Measurements from ENCODE around the gene CXorf66. TPM values are rescaled to one million over a fixed set of nuclear protein-coding genes. Genes with fewer than 3 reads are reported as not detected.
"Not testable (repeated sequence)": the region's sequence is repeated elsewhere in the genome, so short reads cannot be mapped to it uniquely, and the experiment has no call there.

Gene CXorf66
- total RNA-seq, 4 donors from 2014 or later: not detected

DNA sequence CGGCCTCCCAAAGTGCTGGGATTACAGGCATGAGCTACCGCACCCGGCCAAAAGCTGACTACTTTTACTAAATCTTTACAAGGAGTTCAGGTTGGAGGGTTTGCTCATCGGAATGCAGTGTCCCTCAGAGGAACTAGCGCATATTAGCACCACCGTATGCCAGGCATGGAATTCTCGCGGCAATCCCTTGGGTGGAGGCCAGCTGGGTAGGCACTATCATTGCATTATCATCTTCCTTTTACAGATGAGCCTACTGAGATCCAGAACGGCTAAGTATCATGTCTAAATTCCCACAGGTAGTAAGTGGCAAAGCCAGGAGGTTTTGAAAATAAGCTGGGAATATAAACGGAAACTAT, 6.1 kb upstream of the CXorf66 start:
- WGBS, 2 donors: 37 to 48% methylated on average over 2 to 10 of the region's 10 CpGs
- intact Hi-C loops (cut with DNase I; ENCODE audit: low total_unique reads): loop anchor here (5.0 kb wide), 1 partner anchor 759 kb away; no protein-coding TSS in a partner anchor
- no peak overlapping the region for H3K4me3 ChIP-seq (ENCODE audit: low read depth, poor library complexity, severe bottlenecking)
- no peak for DNase-seq (ENCODE audit: low spot score in 2 of 2)
- TF ChIP-seq POLR2A (IDR thresholded peaks at IDR 0.05) (no peak), CTCF (IDR thresholded peaks at IDR 0.05) (no peak)

DNA sequence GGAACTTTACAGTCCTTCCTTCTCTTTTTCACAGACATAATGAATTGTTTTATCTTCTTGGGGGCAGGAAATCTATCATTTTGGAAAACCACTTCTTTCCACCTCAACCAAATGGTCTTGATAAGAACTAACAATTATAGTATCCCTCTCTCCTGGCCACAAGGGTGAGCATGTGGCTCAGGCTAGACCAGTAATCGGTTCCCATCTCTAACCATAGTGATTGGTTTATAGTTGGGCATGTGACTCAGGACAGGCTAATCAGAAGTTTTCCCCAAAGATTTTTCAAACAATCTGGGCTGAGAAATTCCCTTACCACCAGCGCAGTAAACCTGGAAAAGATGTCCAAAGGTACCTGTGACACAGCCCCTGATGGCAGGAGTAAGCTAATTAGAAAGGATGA, 4.0 kb upstream of the CXorf66 start:
- intact Hi-C loops (cut with DNase I; ENCODE audit: low total_unique reads): no loop called here
- WGBS, 2 donors: 57 to 84% methylated on average over 2 of the region's 2 CpGs
- TF ChIP-seq POLR2A (IDR thresholded peaks at IDR 0.05) (no peak), CTCF (IDR thresholded peaks at IDR 0.05) (no peak)
- DNase-seq (ENCODE audit: low spot score in 2 of 2): no peak
- no peak overlapping the region for H3K4me3 ChIP-seq (ENCODE audit: low read depth, poor library complexity, severe bottlenecking)

DNA sequence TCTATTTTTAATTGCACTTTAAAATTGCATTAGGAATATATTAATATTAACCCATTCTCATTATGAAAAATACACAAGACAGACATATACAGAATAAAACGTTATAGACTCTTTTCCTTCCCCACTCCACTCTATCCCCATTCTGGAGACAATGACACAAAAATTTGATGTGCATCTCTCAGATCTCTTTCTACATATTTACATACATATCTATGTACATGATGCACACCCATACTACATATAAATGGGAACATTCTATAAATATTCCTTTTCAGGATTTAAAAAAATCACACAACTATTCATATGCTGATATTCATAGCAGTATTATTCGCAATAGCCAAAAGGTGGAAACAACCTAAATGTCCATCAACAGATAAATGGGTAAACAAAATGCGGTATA, 2.4 kb upstream of the CXorf66 start:
- intact Hi-C loops (cut with DNase I; ENCODE audit: low total_unique reads): no loop called here
- no peak for DNase-seq (ENCODE audit: low spot score in 2 of 2)
- H3K4me3 ChIP-seq (ENCODE audit: low read depth, poor library complexity, severe bottlenecking): no peak overlapping the region
- TF ChIP-seq CTCF (IDR thresholded peaks at IDR 0.05) (no peak), POLR2A (IDR thresholded peaks at IDR 0.05) (no peak)
- 60 to 80% methylated on average over 3 of the region's 3 CpGs for WGBS, 2 donors

GRCh38 chrX:139967300-139967699, 2.0 kb upstream of the CXorf66 start:
- 49 to 58% methylated on average over 4 of the region's 4 CpGs for whole genome bisulfite sequencing, 2 donors
- intact Hi-C loops (cut with DNase I; ENCODE audit: low total_unique reads): no loop called here
- TF ChIP-seq CTCF (IDR thresholded peaks at IDR 0.05) (no peak), POLR2A (IDR thresholded peaks at IDR 0.05) (no peak)
- no peak for DNase-seq (ENCODE audit: low spot score in 2 of 2)
- no peak overlapping the region for H3K4me3 ChIP-seq (ENCODE audit: low read depth, poor library complexity, severe bottlenecking)

DNA sequence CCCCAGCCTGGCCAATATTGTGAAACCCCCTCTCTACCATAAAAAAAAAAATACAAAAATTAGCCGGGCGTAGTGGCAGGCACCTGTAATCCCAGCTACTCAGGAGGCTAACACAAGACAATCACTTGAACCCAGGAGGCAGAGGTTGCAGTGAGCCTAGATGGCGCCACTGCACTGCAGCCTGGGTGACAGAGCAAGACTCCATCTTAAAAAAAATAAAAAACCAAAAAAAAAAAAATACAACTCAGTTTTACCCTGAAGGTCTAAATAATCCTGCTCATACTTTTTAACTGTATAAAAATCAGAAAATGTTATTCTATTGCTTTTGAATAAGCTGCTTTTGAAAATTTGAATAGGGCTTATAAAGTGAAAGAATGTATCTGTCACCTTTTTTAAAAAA, 838 bp upstream of the CXorf66 start:
- 55 to 65% methylated on average over 3 of the region's 3 CpGs for WGBS, 2 donors
- DNase-seq (ENCODE audit: low spot score in 2 of 2); intact Hi-C loops (cut with DNase I; ENCODE audit: low total_unique reads); H3K4me3 ChIP-seq (ENCODE audit: low read depth, poor library complexity, severe bottlenecking): not testable (repeated sequence)

DNA sequence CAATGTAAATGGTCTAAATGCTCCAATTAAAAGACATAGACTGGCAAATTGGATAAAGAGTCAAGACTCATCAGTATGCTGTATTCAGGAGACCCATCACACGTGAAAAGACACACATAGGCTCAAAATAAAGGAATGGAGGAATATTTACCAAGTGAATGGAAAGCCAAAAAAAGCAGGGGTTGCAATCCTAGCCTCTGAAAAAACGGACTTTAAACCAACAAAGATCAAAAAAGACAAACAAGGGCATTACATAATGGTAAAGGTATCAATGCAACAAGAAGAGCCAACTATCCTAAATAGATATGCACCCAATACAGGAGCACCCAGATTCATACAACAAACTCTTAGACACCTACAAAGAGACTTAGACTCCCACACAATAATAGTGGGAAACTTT, 4.2 kb downstream of the CXorf66 start:
- H3K4me3 ChIP-seq (ENCODE audit: low read depth, poor library complexity, severe bottlenecking); intact Hi-C loops (cut with DNase I; ENCODE audit: low total_unique reads); DNase-seq (ENCODE audit: low spot score in 2 of 2): not testable (repeated sequence)
- 38 to 62% methylated on average over 2 of the region's 2 CpGs for WGBS, 2 donors

DNA sequence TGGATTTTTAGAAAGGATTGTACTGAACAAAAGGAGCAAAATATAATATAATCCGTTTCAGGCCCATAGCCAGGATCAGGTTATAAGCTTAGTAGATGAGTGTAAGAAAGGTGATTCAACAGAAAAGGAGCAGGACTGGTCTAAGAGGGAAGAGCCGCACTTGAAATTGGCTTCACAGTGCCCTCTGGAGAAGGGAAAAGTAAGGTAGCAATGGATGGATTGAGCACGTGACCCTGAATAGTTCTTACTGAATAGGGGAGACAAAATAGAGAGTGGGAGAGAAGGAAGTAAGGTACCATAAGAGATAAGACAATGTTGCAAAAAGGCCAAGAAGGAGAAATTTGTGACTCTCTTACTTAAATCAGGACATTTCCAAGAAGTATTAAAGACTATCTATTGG, 15.6 kb downstream of the CXorf66 start:
- DNase-seq (ENCODE audit: low spot score in 2 of 2): no peak
- no peak overlapping the region for H3K4me3 ChIP-seq (ENCODE audit: low read depth, poor library complexity, severe bottlenecking)
- intact Hi-C loops (cut with DNase I; ENCODE audit: low total_unique reads): no loop called here
- WGBS, 2 donors: 49 to 58% methylated on average over 3 of the region's 3 CpGs
- TF ChIP-seq POLR2A (IDR thresholded peaks at IDR 0.05) (no peak), CTCF (IDR thresholded peaks at IDR 0.05) (no peak)
